HS-27A (cell line): Measurements from ENCODE around the gene RNF148.
"Not testable (repeated sequence)": the region's sequence is repeated elsewhere in the genome, so short reads cannot be mapped to it uniquely, and the experiment has no call there.

Experiments
- DNase-seq: peaks from one replicate; pipeline ENCODE4 v3.0.0-alpha.2; 2012; ENCODE audit warnings: low read depth, missing footprints

RNF148 gene

GRCh38 chr7:122689346-122690109 is 13.2 kb downstream of the RNF148 start:
- DNase-seq = no peak

GRCh38 chr7:122688400-122688998 is 14.2 kb downstream of the RNF148 start:
- DNase-seq = no peak

- DNase-seq = no peak
Measured at GRCh38 chr7:122686360-122686878, 16.3 kb downstream of the RNF148 start.

- no peak for DNase-seq
Measured at GRCh38 chr7:122684504-122684903, 18.2 kb downstream of the RNF148 start.

- no peak for DNase-seq
Measured at GRCh38 chr7:122682815-122683550, 19.7 kb downstream of the RNF148 start.

GRCh38 chr7:122681186-122681585 is 21.5 kb downstream of the RNF148 start:
- not testable (repeated sequence) for DNase-seq

GRCh38 chr7:122679813-122680212 is 22.9 kb downstream of the RNF148 start:
- DNase-seq = no peak

GRCh38 chr7:122679269-122679709 is 23.4 kb downstream of the RNF148 start:
- not testable (repeated sequence) for DNase-seq

GRCh38 chr7:122677149-122677548 is 25.6 kb downstream of the RNF148 start:
- DNase-seq = no peak

- no peak for DNase-seq
Measured at GRCh38 chr7:122676466-122676865, 26.3 kb downstream of the RNF148 start.

GRCh38 chr7:122675621-122676020 is 27.1 kb downstream of the RNF148 start:
- no peak for DNase-seq

- no peak for DNase-seq
Measured at GRCh38 chr7:122675011-122675410, 27.7 kb downstream of the RNF148 start.

- no peak for DNase-seq
Measured at GRCh38 chr7:122674502-122674901, 28.2 kb downstream of the RNF148 start.

GRCh38 chr7:122673951-122674350 is 28.8 kb downstream of the RNF148 start:
- DNase-seq = no peak

- no peak for DNase-seq
Measured at GRCh38 chr7:122672536-122672935, 30.2 kb downstream of the RNF148 start.

GRCh38 chr7:122663733-122664132 is 39.0 kb downstream of the RNF148 start:
- no peak for DNase-seq

- no peak for DNase-seq
Measured at GRCh38 chr7:122658856-122659255, 43.9 kb downstream of the RNF148 start.

GRCh38 chr7:122653685-122654084 is 49.0 kb downstream of the RNF148 start:
- no peak for DNase-seq

- DNase-seq = no peak
Measured at GRCh38 chr7:122652876-122653275, 49.8 kb downstream of the RNF148 start.
